Left lung (tissue), 10 donors: ENCODE results near the gene PICK1. TPM values are rescaled to one million over a fixed set of nuclear protein-coding genes. Genes with fewer than 3 reads are reported as not detected.

ENCODE experiments used
- ATAC-seq: fragments of 200-7000 bp; cut with Tn5 transposase; one replicate; pipeline ENCODE4 v1.9.1; 2020; ENCODE audit warnings: moderate library complexity
- DNase-seq, 4 donors: peaks; one replicate each; pipeline ENCODE4 v3.0.0-alpha.2; 2013 to 2020
- H3K27ac ChIP-seq, 2 donors: fragments of 200-600 bp; sonication (generic) in 1 of 2; one replicate each; pipeline versions ENCODE4 v1.5.0 to v1.8.0; 2020 to 2021
- H3K27me3 ChIP-seq, 2 donors: fragments of 200-600 bp; sonication (generic) in 1 of 2; one replicate each; pipeline versions ENCODE4 v1.5.0 to v1.8.0; 2020 to 2021
- H3K36me3 ChIP-seq, 2 donors: fragments of 200-600 bp; sonication (generic) in 1 of 2; one replicate each; pipeline versions ENCODE4 v1.5.0 to v1.8.0; 2020 to 2021
- H3K4me1 ChIP-seq, 2 donors: fragments of 200-600 bp; one replicate each; pipeline ENCODE4 v1.8.0; 2021
- H3K4me3 ChIP-seq, 2 donors: fragments of 200-600 bp; sonication (generic) in 1 of 2; one replicate each; pipeline versions ENCODE4 v1.5.0 to v1.8.0; 2020 to 2021; ENCODE audit warnings: mild to moderate bottlenecking in 1 of 2
- H3K9me3 ChIP-seq, 2 donors: fragments of 200-600 bp; sonication (generic) in 1 of 2; one replicate each; pipeline versions ENCODE4 v1.5.0 to v1.8.0; 2020 to 2021
- CTCF ChIP-seq, 2 donors: fragments of 200-600 bp; sonication (generic) in 1 of 2; IDR thresholded peaks; one replicate each; pipeline versions ENCODE4 v1.5.0 to v1.8.0; 2021; ENCODE audit warnings: antibody characterized with exemption in 2 of 2
- intact Hi-C, 2 donors: fragments of 100-400 bp; cut with DNase I; formaldehyde crosslinking; loops; one replicate each; pipeline versions ENCODE4 v1.11.2 to v1.14.2; 2022
- polyA plus RNA-seq, 6 donors: library from polyadenylated mRNA; unstranded; fragments of 120-200 nt; gene quantifications; one replicate each; pipeline ENCODE4 v1.2.1, GENCODE V29; 2013; ENCODE audit not compliant: insufficient read length in 6 of 6
- total RNA-seq, 2 donors: library from RNA; stranded (reverse); fragmentation: NEBNext Ultra II Directional; extraction: Animal tissue kit (Norgen Biotek cat#: 25700); gene quantifications; one replicate each; pipeline ENCODE4 v1.2.1, GENCODE V29; 2021
- donor health status: DM: no; HTN: yes; CAD: no.
- donor health status: DM: no; HTN: no; CAD: no.

The PICK1 gene
- total and polyA plus RNA-seq, 8 donors: 22.8 to 39.5 (median 28.3) TPM

- Histone ChIP-seq H3K9me3 (no peaks in the 10 kb centered on the region), H3K27ac (peak overlapping the region; percentile 42 to 60), H3K4me3 (no peak overlapping the region), H3K27me3 (no peaks in the 10 kb centered on the region), H3K36me3 (no peaks in the 10 kb centered on the region), H3K4me1 (peaks cover 7 to 14% of the 10 kb centered on the region in 2 donors)
- no peak for TF ChIP-seq CTCF (IDR thresholded peaks at IDR 0.05)
- peak in 2 of 4 donors; percentile 42 to 76 for DNase-seq
- ATAC-seq: peak; percentile 47
- intact Hi-C loops: no loop called here
These were observed 40.7 kb upstream of the PICK1 start for GRCh38 chr22:38016182-38017151.

- no peaks in the 10 kb centered on the region for H3K9me3 ChIP-seq
- no peaks in the 10 kb centered on the region for H3K36me3 ChIP-seq
- no peak for TF ChIP-seq CTCF (IDR thresholded peaks at IDR 0.05)
- DNase-seq (peak in 3 of 4 donors; percentile 12 to 86 (median 69)), ATAC-seq (peak; percentile 74)
- H3K4me1 ChIP-seq: peaks cover 7 to 14% of the 10 kb centered on the region in 2 donors
- intact Hi-C loops: no loop called here
- H3K4me3 ChIP-seq: no peak overlapping the region
- H3K27ac ChIP-seq: peak overlapping the region; percentile 42 to 60
- no peaks in the 10 kb centered on the region for H3K27me3 ChIP-seq
These were observed 39.8 kb upstream of the PICK1 start for GRCh38 chr22:38017272-38017920.

- DNase-seq (no peak), ATAC-seq (no peak)
- Histone ChIP-seq H3K4me3 (no peak overlapping the region), H3K9me3 (no peaks in the 10 kb centered on the region), H3K27ac (peak overlapping the region in 1 of 2 donors; percentile 60), H3K27me3 (no peaks in the 10 kb centered on the region), H3K4me1 (peaks cover 7 to 14% of the 10 kb centered on the region in 2 donors), H3K36me3 (no peaks in the 10 kb centered on the region)
- intact Hi-C loops: no loop called here
- no peak for TF ChIP-seq CTCF (IDR thresholded peaks at IDR 0.05)
These were observed 39.0 kb upstream of the PICK1 start for GRCh38 chr22:38017939-38018885.

GRCh38 chr22:38018938-38019827 is 38.0 kb upstream of the PICK1 start:
- Histone ChIP-seq H3K9me3 (no peaks in the 10 kb centered on the region), H3K27me3 (no peaks in the 10 kb centered on the region), H3K4me1 (peaks cover 7 to 14% of the 10 kb centered on the region in 2 donors), H3K36me3 (no peaks in the 10 kb centered on the region), H3K27ac (no peak overlapping the region), H3K4me3 (no peak overlapping the region)
- no peak for DNase-seq
- no peak for TF ChIP-seq CTCF (IDR thresholded peaks at IDR 0.05)
- no peak for ATAC-seq
- intact Hi-C loops: no loop called here
